GM23338 (cell line): ENCODE results near the gene MAP4K4. TPM values are rescaled to one million over a fixed set of nuclear protein-coding genes. Genes with fewer than 3 reads are reported as not detected.

Source experiments
- ATAC-seq: fragments of 200-7000 bp; cut with Tn5 transposase; 3 replicates; pipeline ENCODE4 v1.9.1; 2020
- DNase-seq: peaks from one replicate; pipeline ENCODE4 v3.0.0-alpha.2; 2015; ENCODE audit warnings: low spot score
- H2AFZ ChIP-seq: fragments of 200-600 bp; sonication (generic); 2 replicates; pipeline ENCODE4 v1.8.0; 2016; ENCODE audit warnings: antibody characterized with exemption, mild to moderate bottlenecking, moderate library complexity
- H3F3A ChIP-seq: fragments of 200-600 bp; sonication (generic); replicated peaks from 2 replicates; pipeline ENCODE4 v1.8.0; 2017; ENCODE audit warnings: antibody characterized with exemption, mixed run types, low read depth
- H3K27ac ChIP-seq: fragments of 200-600 bp; sonication (generic); 2 replicates; pipeline ENCODE4 v1.6.1; 2016; ENCODE audit warnings: low read depth
- H3K27me3 ChIP-seq: fragments of 200-600 bp; sonication (generic); 2 replicates; pipeline ENCODE4 v1.8.0; 2016; ENCODE audit warnings: mild to moderate bottlenecking, mixed run types, moderate library complexity; ENCODE audit not compliant: insufficient read depth
- H3K36me3 ChIP-seq: fragments of 200-600 bp; sonication (generic); 2 replicates; pipeline ENCODE4 v1.8.0; 2016; ENCODE audit warnings: mild to moderate bottlenecking; ENCODE audit not compliant: insufficient read depth
- H3K4me1 ChIP-seq: fragments of 200-600 bp; sonication (generic); 2 replicates; pipeline ENCODE4 v1.8.0; 2016; ENCODE audit warnings: mild to moderate bottlenecking, moderate library complexity; ENCODE audit not compliant: insufficient read depth
- H3K4me2 ChIP-seq: fragments of 200-600 bp; sonication (generic); 2 replicates; pipeline ENCODE4 v1.7.1; 2017; ENCODE audit warnings: mixed run types
- H3K4me3 ChIP-seq: fragments of 200-600 bp; sonication (generic); 2 replicates; pipeline ENCODE4 v1.6.1; 2016; ENCODE audit warnings: mixed run types
- H3K79me2 ChIP-seq: fragments of 200-600 bp; sonication (generic); replicated peaks from 2 replicates; pipeline ENCODE4 v1.8.0; 2017; ENCODE audit warnings: mild to moderate bottlenecking; ENCODE audit not compliant: insufficient read depth
- H3K9me2 ChIP-seq: fragments of 200-600 bp; sonication (generic); 2 replicates; pipeline ENCODE4 v1.8.0; 2017; ENCODE audit not compliant: insufficient read depth
- H4K20me1 ChIP-seq: fragments of 200-600 bp; sonication (generic); replicated peaks from 2 replicates; pipeline ENCODE4 v1.8.0; 2017; ENCODE audit warnings: mild to moderate bottlenecking; ENCODE audit not compliant: insufficient read depth
- H3K27ac Mint-ChIP-seq: 2 replicates; pipeline ENCODE4 v1.8.0; 2020; ENCODE audit warnings: inconsistent platforms, mild to moderate bottlenecking, moderate library complexity, mixed read lengths
- H3K27me3 Mint-ChIP-seq: 3 replicates; pipeline ENCODE4 v1.8.0; 2022; ENCODE audit warnings: low read depth, mild to moderate bottlenecking, moderate library complexity, mixed read lengths, inconsistent platforms; ENCODE audit not compliant: insufficient read depth, poor library complexity
- H3K36me3 Mint-ChIP-seq: 3 replicates; pipeline ENCODE4 v1.8.0; 2021; ENCODE audit warnings: low read depth, mild to moderate bottlenecking, inconsistent platforms, moderate library complexity, mixed read lengths
- H3K4me1 Mint-ChIP-seq: 3 replicates; pipeline ENCODE4 v1.8.0; 2020; ENCODE audit warnings: mild to moderate bottlenecking, inconsistent platforms, mixed read lengths
- H3K4me3 Mint-ChIP-seq: 3 replicates; pipeline ENCODE4 v1.8.0; 2021; ENCODE audit warnings: moderate library complexity, mild to moderate bottlenecking, inconsistent platforms, mixed read lengths
- H3K9me3 Mint-ChIP-seq: 3 replicates; pipeline ENCODE4 v1.8.0; 2020; ENCODE audit warnings: moderate library complexity, mild to moderate bottlenecking, inconsistent platforms, mixed read lengths
- CREB1 ChIP-seq: fragments of 250-450 bp; sonication (Bioruptor Pico); IDR thresholded peaks from 2 replicates; pipeline ENCODE4 v1.5.0; 2020; ENCODE audit warnings: low read depth, mild to moderate bottlenecking, moderate library complexity
- EZH2 ChIP-seq: fragments of 200-600 bp; sonication (generic); IDR thresholded peaks from one replicate; pipeline ENCODE4 v1.8.0; 2017; ENCODE audit warnings: antibody characterized with exemption, mild to moderate bottlenecking, low read depth; ENCODE audit not compliant: unreplicated experiment
- JUNB ChIP-seq: IDR thresholded peaks from one replicate; pipeline ENCODE4 v1.6.1; 2016; ENCODE audit warnings: antibody characterized with exemption; ENCODE audit not compliant: unreplicated experiment
- POLR2AphosphoS5 ChIP-seq: IDR thresholded peaks from 2 replicates; pipeline ENCODE4 v1.6.1; 2016; ENCODE audit warnings: antibody characterized with exemption, low read depth
- STAT1 ChIP-seq: IDR thresholded peaks from one replicate; pipeline ENCODE4 v1.6.1; 2016; ENCODE audit warnings: antibody characterized with exemption; ENCODE audit not compliant: unreplicated experiment
- ZNF331 ChIP-seq: fragments of 250-450 bp; sonication (Bioruptor Pico); IDR thresholded peaks from 2 replicates; pipeline ENCODE4 v1.5.0; 2020; ENCODE audit warnings: low read depth, mild to moderate bottlenecking, moderate library complexity
- polyA plus RNA-seq: library from polyadenylated mRNA; unstranded; fragments of >200 nt; fragmentation: Nextera tagmentation; extraction: Ambion mirVana; gene quantifications from 2 replicates; pipeline ENCODE4 v1.2.1, GENCODE V29; 2016
- total RNA-seq: library from RNA; depleted of rRNA; stranded (reverse); fragments of >200 nt; shearing (Covaris generic); gene quantifications from 2 replicates; pipeline ENCODE4 v1.2.3, GENCODE V29; 2014
- TF ChIP-seq, protein P1 (sequence below): fragments of 250-450 bp; sonication (Bioruptor Pico); IDR thresholded peaks from 2 replicates; pipeline ENCODE4 v1.5.0; 2020; ENCODE audit warnings: mild to moderate bottlenecking, moderate library complexity
- TF ChIP-seq, protein P2 (sequence below): IDR thresholded peaks from 2 replicates; pipeline ENCODE4 v1.6.1; 2016; ENCODE audit warnings: antibody characterized with exemption
- TF ChIP-seq, protein P3 (sequence below), 2 experiments: fragments of 200-600 bp in 1 of 2; sonication (generic) in 1 of 2; conservative IDR thresholded peaks; 2 replicates each; pipeline versions ENCODE4 v1.5.1 to v1.6.1; 2016 to 2017; ENCODE audit warnings: antibody characterized with exemption in 2 of 2, low read depth in 2 of 2, mild to moderate bottlenecking in 2 of 2, moderate library complexity in 1 of 2
- TF ChIP-seq, protein P4 (sequence below): IDR thresholded peaks from one replicate; pipeline ENCODE4 v1.6.1; 2018; ENCODE audit warnings: antibody characterized with exemption; ENCODE audit not compliant: unreplicated experiment

The MAP4K4 gene
- total and polyA plus RNA-seq, 2 experiments from 2014 or later, result 34.6 to 99.2 TPM

DNA sequence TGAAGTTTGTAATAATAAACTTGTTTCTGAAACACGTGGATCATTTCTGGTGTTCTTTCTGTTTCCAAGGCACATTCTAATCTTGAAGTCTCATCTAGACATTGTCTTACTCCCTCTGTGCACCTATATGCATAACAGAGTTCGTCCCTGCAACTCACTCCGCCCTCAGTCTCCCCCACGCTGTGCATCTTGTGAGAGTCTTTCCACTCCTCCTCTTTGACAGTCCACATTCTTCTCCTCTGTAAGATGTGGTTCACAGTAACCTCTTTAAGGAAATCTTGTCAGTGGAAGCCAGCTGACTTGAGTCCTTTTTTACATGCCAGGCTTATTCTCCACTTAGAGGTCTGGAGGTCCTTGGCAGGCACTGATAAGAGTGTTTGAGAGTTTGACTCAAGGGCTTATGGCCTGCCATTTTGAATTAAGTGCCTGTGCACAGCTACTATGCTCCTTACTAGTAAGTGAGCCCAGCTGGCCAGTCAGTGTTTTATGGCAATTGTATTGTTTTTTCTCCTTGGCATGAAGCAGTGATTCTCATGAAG is 185.3 kb downstream of the MAP4K4 start (continued):
- TF ChIP-seq, protein P1, sequence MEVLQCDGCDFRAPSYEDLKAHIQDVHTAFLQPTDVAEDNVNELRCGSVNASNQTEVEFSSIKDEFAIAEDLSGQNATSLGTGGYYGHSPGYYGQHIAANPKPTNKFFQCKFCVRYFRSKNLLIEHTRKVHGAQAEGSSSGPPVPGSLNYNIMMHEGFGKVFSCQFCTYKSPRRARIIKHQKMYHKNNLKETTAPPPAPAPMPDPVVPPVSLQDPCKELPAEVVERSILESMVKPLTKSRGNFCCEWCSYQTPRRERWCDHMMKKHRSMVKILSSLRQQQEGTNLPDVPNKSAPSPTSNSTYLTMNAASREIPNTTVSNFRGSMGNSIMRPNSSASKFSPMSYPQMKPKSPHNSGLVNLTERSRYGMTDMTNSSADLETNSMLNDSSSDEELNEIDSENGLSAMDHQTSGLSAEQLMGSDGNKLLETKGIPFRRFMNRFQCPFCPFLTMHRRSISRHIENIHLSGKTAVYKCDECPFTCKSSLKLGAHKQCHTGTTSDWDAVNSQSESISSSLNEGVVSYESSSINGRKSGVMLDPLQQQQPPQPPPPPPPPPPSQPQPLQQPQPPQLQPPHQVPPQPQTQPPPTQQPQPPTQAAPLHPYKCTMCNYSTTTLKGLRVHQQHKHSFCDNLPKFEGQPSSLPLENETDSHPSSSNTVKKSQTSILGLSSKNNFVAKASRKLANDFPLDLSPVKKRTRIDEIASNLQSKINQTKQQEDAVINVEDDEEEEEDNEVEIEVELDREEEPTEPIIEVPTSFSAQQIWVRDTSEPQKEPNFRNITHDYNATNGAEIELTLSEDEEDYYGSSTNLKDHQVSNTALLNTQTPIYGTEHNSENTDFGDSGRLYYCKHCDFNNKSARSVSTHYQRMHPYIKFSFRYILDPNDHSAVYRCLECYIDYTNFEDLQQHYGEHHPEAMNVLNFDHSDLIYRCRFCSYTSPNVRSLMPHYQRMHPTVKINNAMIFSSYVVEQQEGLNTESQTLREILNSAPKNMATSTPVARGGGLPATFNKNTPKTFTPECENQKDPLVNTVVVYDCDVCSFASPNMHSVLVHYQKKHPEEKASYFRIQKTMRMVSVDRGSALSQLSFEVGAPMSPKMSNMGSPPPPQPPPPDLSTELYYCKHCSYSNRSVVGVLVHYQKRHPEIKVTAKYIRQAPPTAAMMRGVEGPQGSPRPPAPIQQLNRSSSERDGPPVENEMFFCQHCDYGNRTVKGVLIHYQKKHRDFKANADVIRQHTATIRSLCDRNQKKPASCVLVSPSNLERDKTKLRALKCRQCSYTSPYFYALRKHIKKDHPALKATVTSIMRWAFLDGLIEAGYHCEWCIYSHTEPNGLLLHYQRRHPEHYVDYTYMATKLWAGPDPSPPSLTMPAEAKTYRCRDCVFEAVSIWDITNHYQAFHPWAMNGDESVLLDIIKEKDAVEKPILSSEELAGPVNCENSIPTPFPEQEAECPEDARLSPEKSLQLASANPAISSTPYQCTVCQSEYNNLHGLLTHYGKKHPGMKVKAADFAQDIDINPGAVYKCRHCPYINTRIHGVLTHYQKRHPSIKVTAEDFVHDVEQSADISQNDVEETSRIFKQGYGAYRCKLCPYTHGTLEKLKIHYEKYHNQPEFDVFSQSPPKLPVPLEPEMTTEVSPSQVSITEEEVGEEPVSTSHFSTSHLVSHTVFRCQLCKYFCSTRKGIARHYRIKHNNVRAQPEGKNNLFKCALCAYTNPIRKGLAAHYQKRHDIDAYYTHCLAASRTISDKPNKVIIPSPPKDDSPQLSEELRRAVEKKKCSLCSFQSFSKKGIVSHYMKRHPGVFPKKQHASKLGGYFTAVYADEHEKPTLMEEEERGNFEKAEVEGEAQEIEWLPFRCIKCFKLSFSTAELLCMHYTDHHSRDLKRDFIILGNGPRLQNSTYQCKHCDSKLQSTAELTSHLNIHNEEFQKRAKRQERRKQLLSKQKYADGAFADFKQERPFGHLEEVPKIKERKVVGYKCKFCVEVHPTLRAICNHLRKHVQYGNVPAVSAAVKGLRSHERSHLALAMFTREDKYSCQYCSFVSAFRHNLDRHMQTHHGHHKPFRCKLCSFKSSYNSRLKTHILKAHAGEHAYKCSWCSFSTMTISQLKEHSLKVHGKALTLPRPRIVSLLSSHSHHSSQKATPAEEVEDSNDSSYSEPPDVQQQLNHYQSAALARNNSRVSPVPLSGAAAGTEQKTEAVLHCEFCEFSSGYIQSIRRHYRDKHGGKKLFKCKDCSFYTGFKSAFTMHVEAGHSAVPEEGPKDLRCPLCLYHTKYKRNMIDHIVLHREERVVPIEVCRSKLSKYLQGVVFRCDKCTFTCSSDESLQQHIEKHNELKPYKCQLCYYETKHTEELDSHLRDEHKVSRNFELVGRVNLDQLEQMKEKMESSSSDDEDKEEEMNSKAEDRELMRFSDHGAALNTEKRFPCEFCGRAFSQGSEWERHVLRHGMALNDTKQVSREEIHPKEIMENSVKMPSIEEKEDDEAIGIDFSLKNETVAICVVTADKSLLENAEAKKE, result no peak

DNA sequence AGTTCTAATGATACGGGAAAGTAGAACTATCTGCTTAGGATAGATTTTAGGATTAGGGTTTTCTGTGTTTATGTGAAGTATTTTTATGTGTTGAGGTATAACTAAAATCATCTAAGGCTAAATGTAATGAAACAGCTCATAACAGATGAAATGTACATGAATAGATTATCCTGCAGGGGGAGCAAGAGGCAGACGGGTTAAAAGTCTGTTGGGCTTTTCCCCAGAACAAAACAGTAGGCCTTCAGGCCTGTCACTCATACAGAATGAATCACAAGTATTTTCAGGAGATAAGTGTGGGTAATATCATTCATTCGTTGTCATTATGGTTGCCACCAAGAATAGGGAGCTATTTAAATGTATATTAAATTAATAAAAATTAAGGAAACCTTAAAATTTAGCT is 186.4 kb downstream of the MAP4K4 start:
- H2AFZ ChIP-seq, result no peak overlapping the region
- H4K20me1 ChIP-seq, result no peaks in the 10 kb centered on the region
- H3K4me1 Mint-ChIP-seq, result no peaks in the 10 kb centered on the region
- H3K4me3 ChIP-seq, result no peak overlapping the region
- peaks cover 16% of the 10 kb centered on the region; the same call in 1 of the 2 replicates for H3K79me2 ChIP-seq
- H3K4me1 ChIP-seq, result no peaks in the 10 kb centered on the region
- peak; percentile 55 for ATAC-seq
- H3K36me3 ChIP-seq, result peaks cover 34% of the 10 kb centered on the region
- no peak overlapping the region for H3K27ac Mint-ChIP-seq
- H3K27me3 Mint-ChIP-seq, result peaks cover under 1% of the 10 kb centered on the region
- no peaks in the 10 kb centered on the region for H3K27me3 ChIP-seq
- no peaks in the 10 kb centered on the region for H3F3A ChIP-seq
- DNase-seq, result peak; percentile 69
- H3K4me2 ChIP-seq, result no peak overlapping the region
- no peaks in the 10 kb centered on the region for H3K9me2 ChIP-seq
- no peaks in the 10 kb centered on the region for H3K9me3 Mint-ChIP-seq
- TF ChIP-seq, protein P2, sequence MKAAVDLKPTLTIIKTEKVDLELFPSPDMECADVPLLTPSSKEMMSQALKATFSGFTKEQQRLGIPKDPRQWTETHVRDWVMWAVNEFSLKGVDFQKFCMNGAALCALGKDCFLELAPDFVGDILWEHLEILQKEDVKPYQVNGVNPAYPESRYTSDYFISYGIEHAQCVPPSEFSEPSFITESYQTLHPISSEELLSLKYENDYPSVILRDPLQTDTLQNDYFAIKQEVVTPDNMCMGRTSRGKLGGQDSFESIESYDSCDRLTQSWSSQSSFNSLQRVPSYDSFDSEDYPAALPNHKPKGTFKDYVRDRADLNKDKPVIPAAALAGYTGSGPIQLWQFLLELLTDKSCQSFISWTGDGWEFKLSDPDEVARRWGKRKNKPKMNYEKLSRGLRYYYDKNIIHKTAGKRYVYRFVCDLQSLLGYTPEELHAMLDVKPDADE, result no peak
- TF ChIP-seq ZNF331 (CRISPR knock-in tag) (no peak), JUNB (no peak), POLR2AphosphoS5 (no peak), EZH2 (no peak), STAT1 (no peak), CREB1 (CRISPR knock-in tag) (no peak)
- TF ChIP-seq, protein P3, sequence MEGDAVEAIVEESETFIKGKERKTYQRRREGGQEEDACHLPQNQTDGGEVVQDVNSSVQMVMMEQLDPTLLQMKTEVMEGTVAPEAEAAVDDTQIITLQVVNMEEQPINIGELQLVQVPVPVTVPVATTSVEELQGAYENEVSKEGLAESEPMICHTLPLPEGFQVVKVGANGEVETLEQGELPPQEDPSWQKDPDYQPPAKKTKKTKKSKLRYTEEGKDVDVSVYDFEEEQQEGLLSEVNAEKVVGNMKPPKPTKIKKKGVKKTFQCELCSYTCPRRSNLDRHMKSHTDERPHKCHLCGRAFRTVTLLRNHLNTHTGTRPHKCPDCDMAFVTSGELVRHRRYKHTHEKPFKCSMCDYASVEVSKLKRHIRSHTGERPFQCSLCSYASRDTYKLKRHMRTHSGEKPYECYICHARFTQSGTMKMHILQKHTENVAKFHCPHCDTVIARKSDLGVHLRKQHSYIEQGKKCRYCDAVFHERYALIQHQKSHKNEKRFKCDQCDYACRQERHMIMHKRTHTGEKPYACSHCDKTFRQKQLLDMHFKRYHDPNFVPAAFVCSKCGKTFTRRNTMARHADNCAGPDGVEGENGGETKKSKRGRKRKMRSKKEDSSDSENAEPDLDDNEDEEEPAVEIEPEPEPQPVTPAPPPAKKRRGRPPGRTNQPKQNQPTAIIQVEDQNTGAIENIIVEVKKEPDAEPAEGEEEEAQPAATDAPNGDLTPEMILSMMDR (conservative IDR thresholded peaks at IDR 0.05; ENCODE audit: low read depth in 2 of 2), result peak; percentile 60 to 75
- TF ChIP-seq, protein P4, sequence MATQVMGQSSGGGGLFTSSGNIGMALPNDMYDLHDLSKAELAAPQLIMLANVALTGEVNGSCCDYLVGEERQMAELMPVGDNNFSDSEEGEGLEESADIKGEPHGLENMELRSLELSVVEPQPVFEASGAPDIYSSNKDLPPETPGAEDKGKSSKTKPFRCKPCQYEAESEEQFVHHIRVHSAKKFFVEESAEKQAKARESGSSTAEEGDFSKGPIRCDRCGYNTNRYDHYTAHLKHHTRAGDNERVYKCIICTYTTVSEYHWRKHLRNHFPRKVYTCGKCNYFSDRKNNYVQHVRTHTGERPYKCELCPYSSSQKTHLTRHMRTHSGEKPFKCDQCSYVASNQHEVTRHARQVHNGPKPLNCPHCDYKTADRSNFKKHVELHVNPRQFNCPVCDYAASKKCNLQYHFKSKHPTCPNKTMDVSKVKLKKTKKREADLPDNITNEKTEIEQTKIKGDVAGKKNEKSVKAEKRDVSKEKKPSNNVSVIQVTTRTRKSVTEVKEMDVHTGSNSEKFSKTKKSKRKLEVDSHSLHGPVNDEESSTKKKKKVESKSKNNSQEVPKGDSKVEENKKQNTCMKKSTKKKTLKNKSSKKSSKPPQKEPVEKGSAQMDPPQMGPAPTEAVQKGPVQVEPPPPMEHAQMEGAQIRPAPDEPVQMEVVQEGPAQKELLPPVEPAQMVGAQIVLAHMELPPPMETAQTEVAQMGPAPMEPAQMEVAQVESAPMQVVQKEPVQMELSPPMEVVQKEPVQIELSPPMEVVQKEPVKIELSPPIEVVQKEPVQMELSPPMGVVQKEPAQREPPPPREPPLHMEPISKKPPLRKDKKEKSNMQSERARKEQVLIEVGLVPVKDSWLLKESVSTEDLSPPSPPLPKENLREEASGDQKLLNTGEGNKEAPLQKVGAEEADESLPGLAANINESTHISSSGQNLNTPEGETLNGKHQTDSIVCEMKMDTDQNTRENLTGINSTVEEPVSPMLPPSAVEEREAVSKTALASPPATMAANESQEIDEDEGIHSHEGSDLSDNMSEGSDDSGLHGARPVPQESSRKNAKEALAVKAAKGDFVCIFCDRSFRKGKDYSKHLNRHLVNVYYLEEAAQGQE, result no peak
- H3K36me3 Mint-ChIP-seq, result peaks cover 69% of the 10 kb centered on the region
- no peak overlapping the region for H3K27ac ChIP-seq
- no peak overlapping the region for H3K4me3 Mint-ChIP-seq
